H9 (cell line): Measurements from ENCODE around the gene ZNF490. TPM values are rescaled to one million over a fixed set of nuclear protein-coding genes. Genes with fewer than 3 reads are reported as not detected.

Source experiments
- DNase-seq: peaks from one replicate; pipeline ENCODE4 v3.0.0-alpha.2; 2017
- H2AFZ ChIP-seq: one replicate; pipeline ENCODE4 v1.6.1; 2013; ENCODE audit warnings: mild to moderate bottlenecking, low read length, control low read depth, moderate library complexity
- H2AK5ac ChIP-seq: 2 replicates; pipeline ENCODE4 v1.6.1; 2013; ENCODE audit warnings: low read length, control low read depth, mixed read lengths; ENCODE audit not compliant: insufficient read length
- H2BK120ac ChIP-seq: one replicate; pipeline ENCODE4 v1.6.1; 2013; ENCODE audit warnings: low read depth, mild to moderate bottlenecking, low read length, control low read depth, inconsistent platforms; ENCODE audit not compliant: poor library complexity, severe bottlenecking
- H2BK12ac ChIP-seq: 2 replicates; pipeline ENCODE4 v1.6.1; 2013; ENCODE audit warnings: low read length, control low read depth, mixed read lengths, low read depth; ENCODE audit not compliant: insufficient read length
- H2BK15ac ChIP-seq: 2 replicates; pipeline ENCODE4 v1.6.1; 2013; ENCODE audit warnings: low read depth, low read length, control low read depth
- H2BK20ac ChIP-seq: one replicate; pipeline ENCODE4 v1.6.1; 2013; ENCODE audit warnings: low read depth, mild to moderate bottlenecking, low read length, control low read depth, inconsistent platforms; ENCODE audit not compliant: poor library complexity, severe bottlenecking
- H2BK5ac ChIP-seq: 2 replicates; pipeline ENCODE4 v1.6.1; 2013; ENCODE audit warnings: low read length, control low read depth, mixed read lengths; ENCODE audit not compliant: insufficient read length
- H3K14ac ChIP-seq: 2 replicates; pipeline ENCODE4 v1.6.1; 2013; ENCODE audit warnings: low read length, control low read depth; ENCODE audit not compliant: insufficient read depth
- H3K18ac ChIP-seq: 2 replicates; pipeline ENCODE4 v1.6.1; 2013; ENCODE audit warnings: low read depth, mild to moderate bottlenecking, mixed read lengths, low read length, control low read depth; ENCODE audit not compliant: insufficient read length
- H3K23ac ChIP-seq: 2 replicates; pipeline ENCODE4 v1.6.1; 2013; ENCODE audit warnings: low read length, control low read depth, mixed read lengths, low read depth; ENCODE audit not compliant: insufficient read length
- H3K23me2 ChIP-seq: 2 replicates; pipeline ENCODE4 v1.6.1; 2013; ENCODE audit warnings: low read depth, mild to moderate bottlenecking, mixed read lengths, low read length, control low read depth; ENCODE audit not compliant: insufficient read length, poor library complexity, severe bottlenecking
- H3K27ac ChIP-seq: 2 replicates; pipeline ENCODE4 v1.5.1; 2013; ENCODE audit warnings: low read length, control low read depth, mixed read lengths, low read depth; ENCODE audit not compliant: insufficient read length
- H3K27me3 ChIP-seq: 2 replicates; pipeline ENCODE4 v1.6.1; 2013; ENCODE audit warnings: low read length, control low read depth, inconsistent platforms; ENCODE audit not compliant: insufficient read depth
- H3K4ac ChIP-seq: 2 replicates; pipeline ENCODE4 v1.6.1; 2013; ENCODE audit warnings: low read depth, mild to moderate bottlenecking, control low read depth, inconsistent platforms, low read length, moderate library complexity
- H3K4me1 ChIP-seq: 2 replicates; pipeline ENCODE4 v1.6.1; 2013; ENCODE audit warnings: low read length, control low read depth, inconsistent platforms; ENCODE audit not compliant: insufficient read depth
- H3K4me2 ChIP-seq: 2 replicates; pipeline ENCODE4 v1.6.1; 2013; ENCODE audit warnings: low read length, control low read depth, mixed read lengths; ENCODE audit not compliant: insufficient read length, insufficient read depth
- H3K56ac ChIP-seq: 2 replicates; pipeline ENCODE4 v1.6.1; 2013; ENCODE audit warnings: low read depth, mild to moderate bottlenecking, mixed read lengths, low read length, control low read depth; ENCODE audit not compliant: insufficient read length
- H3K79me1 ChIP-seq: 2 replicates; pipeline ENCODE4 v1.6.1; 2013; ENCODE audit warnings: low read depth, mild to moderate bottlenecking, moderate library complexity, low read length, control low read depth, inconsistent platforms; ENCODE audit not compliant: insufficient read depth, poor library complexity, severe bottlenecking
- H3K79me2 ChIP-seq: 2 replicates; pipeline ENCODE4 v1.6.1; 2013; ENCODE audit warnings: low read length, control low read depth, inconsistent platforms; ENCODE audit not compliant: insufficient read depth
- H3K9ac ChIP-seq: 2 replicates; pipeline ENCODE4 v1.6.1; 2013; ENCODE audit warnings: low read length, control low read depth, mixed read lengths; ENCODE audit not compliant: insufficient read length; ENCODE audit errors: extremely low read depth
- H3K9me3 ChIP-seq: one replicate; pipeline ENCODE4 v1.6.1; 2013; ENCODE audit warnings: low read depth, low read length, inconsistent platforms; ENCODE audit not compliant: control insufficient read depth
- H3T11ph ChIP-seq: one replicate; pipeline ENCODE4 v1.6.1; 2013; ENCODE audit warnings: mild to moderate bottlenecking, low read length, control low read depth, inconsistent platforms
- H4K20me1 ChIP-seq: one replicate; pipeline ENCODE4 v1.6.1; 2013; ENCODE audit not compliant: control insufficient read depth, insufficient read length, insufficient read depth
- H4K5ac ChIP-seq: 2 replicates; pipeline ENCODE4 v1.6.1; 2013; ENCODE audit warnings: low read depth, mild to moderate bottlenecking, mixed read lengths, low read length, control low read depth; ENCODE audit not compliant: insufficient read length
- H4K8ac ChIP-seq: replicated peaks from 2 replicates; pipeline ENCODE4 v1.6.1; 2013; ENCODE audit warnings: low read length, control low read depth, mixed read lengths, low read depth; ENCODE audit not compliant: insufficient read length
- H4K91ac ChIP-seq: 2 replicates; pipeline ENCODE4 v1.6.1; 2013; ENCODE audit warnings: low read depth, mild to moderate bottlenecking, moderate library complexity, mixed read lengths, low read length, control low read depth; ENCODE audit not compliant: insufficient read length
- H3K27ac Mint-ChIP-seq, 3 experiments: 2 replicates in 2 of 3; 3 replicates in 1 of 3; pipeline ENCODE4 v1.8.0; 2020 to 2021; ENCODE audit warnings: mixed read lengths in 3 of 3, mild to moderate bottlenecking in 1 of 3, moderate library complexity in 1 of 3
- H3K27me3 Mint-ChIP-seq: 2 replicates; pipeline ENCODE4 v1.8.0; 2021; ENCODE audit warnings: low read depth, mild to moderate bottlenecking, moderate library complexity, mixed read lengths
- H3K36me3 Mint-ChIP-seq, 3 experiments: 2 replicates in 2 of 3; 3 replicates in 1 of 3; pipeline ENCODE4 v1.8.0; 2020 to 2021; ENCODE audit warnings: low read depth in 3 of 3, mixed read lengths in 3 of 3; ENCODE audit not compliant: insufficient read depth in 1 of 3
- H3K4me1 Mint-ChIP-seq, 2 experiments: 2 replicates each; pipeline ENCODE4 v1.8.0; 2020; ENCODE audit warnings: mixed read lengths in 2 of 2
- H3K4me3 Mint-ChIP-seq, 2 experiments: 2 replicates in 1 of 2; 3 replicates in 1 of 2; pipeline ENCODE4 v1.8.0; 2020 to 2021; ENCODE audit warnings: mild to moderate bottlenecking in 2 of 2, mixed read lengths in 2 of 2, moderate library complexity in 1 of 2
- H3K9me3 Mint-ChIP-seq, 2 experiments: 2 replicates in 1 of 2; 3 replicates in 1 of 2; pipeline ENCODE4 v1.8.0; 2020; ENCODE audit warnings: mild to moderate bottlenecking in 2 of 2, mixed read lengths in 2 of 2, moderate library complexity in 1 of 2
- WGBS: extraction: QIAGEN DNeasy Blood & Tissue Kit; methylation state at CpG from one replicate; pipeline ENCODE4 v1.1.7; 2013; ENCODE audit warnings: missing lambda C conversion rate, low lambda C conversion rate, mixed read lengths; ENCODE audit not compliant: insufficient read length; ENCODE audit errors: extremely low coverage; 5-methylcytosine and 5-hydroxymethylcytosine counted together
- total RNA-seq: library from RNA; stranded (reverse); gene quantifications from 2 replicates; pipeline ENCODE4 v1.2.1, GENCODE V29; 2021
- TF ChIP-seq, protein P1 (sequence below): fragments of 200-600 bp; sonication (generic); conservative IDR thresholded peaks from 3 replicates; pipeline ENCODE4 v1.8.0; 2021; ENCODE audit warnings: antibody characterized with exemption, mild to moderate bottlenecking

Gene ZNF490
- total RNA-seq, 1 experiment from 2014 or later: 10.1 TPM

DNA sequence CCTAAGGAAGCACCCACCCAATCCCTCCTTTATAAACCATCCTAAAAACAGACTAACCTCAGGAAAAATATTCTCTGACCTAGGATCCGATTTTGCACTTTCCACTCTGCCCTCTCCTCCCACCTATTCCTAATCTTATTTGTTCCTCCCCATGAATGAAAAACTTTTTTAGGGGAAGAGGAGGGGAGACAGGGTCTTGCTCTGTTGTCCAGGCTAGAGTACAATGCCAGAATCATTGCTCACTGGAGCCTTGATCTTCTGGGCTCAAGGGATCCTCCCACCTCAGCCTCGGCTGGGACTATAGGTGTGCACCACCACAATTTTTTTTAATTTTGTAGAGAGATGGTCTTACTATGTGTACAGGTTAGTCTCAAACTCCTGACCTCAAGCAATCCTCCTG is 63.7 kb downstream of the ZNF490 start:
- Histone ChIP-seq H3K14ac (no peak overlapping the region), H2BK20ac (no peak overlapping the region), H3K4ac (no peak overlapping the region), H3K9ac (no peak overlapping the region), H3K79me2 (peaks cover 7% of the 10 kb centered on the region; the same call in 1 of the 2 replicates), H3K4me2 (no peak overlapping the region), H3K27me3 (no peaks in the 10 kb centered on the region), H3K18ac (no peak overlapping the region), H2BK120ac (no peak overlapping the region), H3K9me3 (no peaks in the 10 kb centered on the region), H4K91ac (no peak overlapping the region), H2AFZ (no peak overlapping the region), H4K20me1 (no peaks in the 10 kb centered on the region), H3T11ph (no peak overlapping the region), H2AK5ac (no peak overlapping the region), H2BK15ac (no peak overlapping the region), H4K5ac (no peak overlapping the region), H2BK12ac (no peak overlapping the region), H3K4me1 (no peaks in the 10 kb centered on the region; the same call in 1 of the 2 replicates), H3K79me1 (peaks cover 6% of the 10 kb centered on the region), H3K23me2 (peaks cover 4% of the 10 kb centered on the region), H2BK5ac (no peak overlapping the region), H3K27ac (no peak overlapping the region), H3K56ac (no peak overlapping the region), H3K23ac (no peak overlapping the region), H4K8ac (no peak overlapping the region)
- H3K27me3 Mint-ChIP-seq: peaks cover 1% of the 10 kb centered on the region; the same call in 1 of the 2 replicates
- no peak overlapping the region for H3K27ac Mint-ChIP-seq
- no peak for DNase-seq
- H3K36me3 Mint-ChIP-seq: peaks cover 21 to 63% (median 57%) of the 10 kb centered on the region in 3 experiments
- no CpG with 5 or more reads among the region's 2 CpGs for WGBS
- H3K9me3 Mint-ChIP-seq: peaks cover 13 to 44% of the 10 kb centered on the region in 2 experiments
- H3K4me1 Mint-ChIP-seq: peaks cover 13 to 22% of the 10 kb centered on the region in 2 experiments
- H3K4me3 Mint-ChIP-seq: no peak overlapping the region
- TF ChIP-seq, protein P1, sequence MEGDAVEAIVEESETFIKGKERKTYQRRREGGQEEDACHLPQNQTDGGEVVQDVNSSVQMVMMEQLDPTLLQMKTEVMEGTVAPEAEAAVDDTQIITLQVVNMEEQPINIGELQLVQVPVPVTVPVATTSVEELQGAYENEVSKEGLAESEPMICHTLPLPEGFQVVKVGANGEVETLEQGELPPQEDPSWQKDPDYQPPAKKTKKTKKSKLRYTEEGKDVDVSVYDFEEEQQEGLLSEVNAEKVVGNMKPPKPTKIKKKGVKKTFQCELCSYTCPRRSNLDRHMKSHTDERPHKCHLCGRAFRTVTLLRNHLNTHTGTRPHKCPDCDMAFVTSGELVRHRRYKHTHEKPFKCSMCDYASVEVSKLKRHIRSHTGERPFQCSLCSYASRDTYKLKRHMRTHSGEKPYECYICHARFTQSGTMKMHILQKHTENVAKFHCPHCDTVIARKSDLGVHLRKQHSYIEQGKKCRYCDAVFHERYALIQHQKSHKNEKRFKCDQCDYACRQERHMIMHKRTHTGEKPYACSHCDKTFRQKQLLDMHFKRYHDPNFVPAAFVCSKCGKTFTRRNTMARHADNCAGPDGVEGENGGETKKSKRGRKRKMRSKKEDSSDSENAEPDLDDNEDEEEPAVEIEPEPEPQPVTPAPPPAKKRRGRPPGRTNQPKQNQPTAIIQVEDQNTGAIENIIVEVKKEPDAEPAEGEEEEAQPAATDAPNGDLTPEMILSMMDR: no peak
